ENCODE data around the gene C1QTNF6. TPM values are rescaled to one million over a fixed set of nuclear protein-coding genes. Genes with fewer than 3 reads are reported as not detected.

The C1QTNF6 gene
- total RNA-seq, 1 donor from 2014 or later: 3.7 TPM

GRCh38 chr22:37224757-37225420 lies 36.8 kb upstream of the C1QTNF6 start:
- FAIRE-seq: no peak
- no peak for DNase-seq (ENCODE audit: low spot score in 2 of 2)

- FAIRE-seq: no peak
- no peak for DNase-seq (ENCODE audit: low spot score in 2 of 2)
These were observed 36.0 kb upstream of the C1QTNF6 start for GRCh38 chr22:37223965-37224551.

- no peak for DNase-seq (ENCODE audit: low spot score in 2 of 2)
- FAIRE-seq: no peak
These were observed 34.5 kb upstream of the C1QTNF6 start for GRCh38 chr22:37222440-37222971.

GRCh38 chr22:37221424-37222333 lies 33.6 kb upstream of the C1QTNF6 start:
- DNase-seq (ENCODE audit: low spot score in 2 of 2): no peak
- no peak for FAIRE-seq

GRCh38 chr22:37220543-37220981 lies 32.5 kb upstream of the C1QTNF6 start:
- no peak for DNase-seq (ENCODE audit: low spot score in 2 of 2)
- FAIRE-seq: no peak

- no peak for FAIRE-seq
- no peak for DNase-seq (ENCODE audit: low spot score in 2 of 2)
These were observed 31.5 kb upstream of the C1QTNF6 start for GRCh38 chr22:37219533-37219932.

GRCh38 chr22:37218771-37219411 lies 30.8 kb upstream of the C1QTNF6 start:
- DNase-seq (ENCODE audit: low spot score in 2 of 2) (no peak), FAIRE-seq (no peak)

- no peak for DNase-seq (ENCODE audit: low spot score in 2 of 2)
- no peak for FAIRE-seq
These were observed 30.3 kb upstream of the C1QTNF6 start for GRCh38 chr22:37218399-37218770.

GRCh38 chr22:37215890-37216289 lies 27.8 kb upstream of the C1QTNF6 start:
- no peak for DNase-seq (ENCODE audit: low spot score in 2 of 2)
- no peak for FAIRE-seq

GRCh38 chr22:37214731-37215030 lies 26.6 kb upstream of the C1QTNF6 start:
- DNase-seq (ENCODE audit: low spot score in 2 of 2) (no peak), FAIRE-seq (no peak)

GRCh38 chr22:37213941-37214730 lies 26.1 kb upstream of the C1QTNF6 start:
- no peak for DNase-seq (ENCODE audit: low spot score in 2 of 2)
- no peak for FAIRE-seq

GRCh38 chr22:37213218-37213855 lies 25.3 kb upstream of the C1QTNF6 start:
- no peak for FAIRE-seq
- no peak for DNase-seq (ENCODE audit: low spot score in 2 of 2)

- no peak for FAIRE-seq
- no peak for DNase-seq (ENCODE audit: low spot score in 2 of 2)
These were observed 24.3 kb upstream of the C1QTNF6 start, which contains the start of gene SSTR3 for GRCh38 chr22:37212174-37212906. Gene SSTR3 (minus strand): TSS chr22:37212477. CDS start chr22:37207803, 4,674 bp downstream.

- DNase-seq (ENCODE audit: low spot score in 2 of 2) (no peak), FAIRE-seq (no peak)
These were observed 23.8 kb upstream of the C1QTNF6 start for GRCh38 chr22:37211866-37212173.

GRCh38 chr22:37211075-37211865 lies 23.2 kb upstream of the C1QTNF6 start:
- no peak for DNase-seq (ENCODE audit: low spot score in 2 of 2)
- no peak for FAIRE-seq

GRCh38 chr22:37210041-37210803 lies 22.2 kb upstream of the C1QTNF6 start:
- no peak for FAIRE-seq
- DNase-seq (ENCODE audit: low spot score in 2 of 2): no peak

- FAIRE-seq (no peak), DNase-seq (ENCODE audit: low spot score in 2 of 2) (no peak)
These were observed 21.2 kb upstream of the C1QTNF6 start for GRCh38 chr22:37209140-37209845.

Measured in frontal cortex (tissue), 4 donors.